Measurements from ENCODE around the gene ILF3.

Gene ILF3

GRCh38 chr19:10625003-10625761 lies 29.0 kb upstream of the ILF3 start, which contains the start of gene SLC44A2:
Gene SLC44A2, plus strand, starts transcription at chr19:10625553. Its CDS starts 81 bp downstream, at chr19:10625634.
- Histone ChIP-seq H3K27me3 (ENCODE audit: control insufficient read depth in 1 of 2, insufficient read depth in 2 of 2, low read length in 2 of 2) (no peaks in the 10 kb centered on the region), H3K9ac (ENCODE audit: low read length in 2 of 2) (peak within 1 kb of the TSS; percentile 62 to 79), H3K36me3 (ENCODE audit: control insufficient read depth in 2 of 2, insufficient read depth in 2 of 2, low read length in 2 of 2) (peaks cover 5% of the 10 kb centered on the region in 2 donors), H3K4me1 (ENCODE audit: control insufficient read depth, insufficient read depth, low read length) (peaks cover 18% of the 10 kb centered on the region), H3K4me3 (ENCODE audit: low read length in 2 of 2) (peak within 1 kb of the TSS; percentile 62 to 82), H3K27ac (ENCODE audit: low read length) (peak within 1 kb of the TSS; percentile 73), H3K9me3 (ENCODE audit: control insufficient read depth in 2 of 2, low read length in 2 of 2) (no peaks in the 10 kb centered on the region)

DNA sequence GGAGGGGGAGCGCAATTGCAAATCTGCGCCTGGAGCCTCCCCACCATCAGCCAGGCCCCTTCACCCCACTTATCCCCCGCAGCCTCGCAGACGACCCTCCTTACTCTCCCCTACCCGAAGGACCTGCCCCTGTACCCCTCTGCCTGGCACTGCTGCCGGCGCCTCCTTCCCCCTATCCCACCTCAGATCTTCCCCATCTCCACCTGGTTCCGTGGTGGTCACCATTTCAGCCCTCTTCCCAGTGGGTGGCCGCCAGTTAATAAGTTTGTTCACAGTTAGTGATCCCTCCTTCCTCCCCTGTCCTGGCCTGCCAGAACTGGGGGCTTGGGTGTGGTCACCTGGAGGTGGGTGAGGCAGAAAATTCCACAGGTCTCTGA lies 28.4 kb upstream of the ILF3 start:
- peak overlapping the region; percentile 73 for H3K27ac ChIP-seq (ENCODE audit: low read length)
- peaks cover 18% of the 10 kb centered on the region for H3K4me1 ChIP-seq (ENCODE audit: control insufficient read depth, insufficient read depth, low read length)
- peaks cover 5% of the 10 kb centered on the region in 2 donors for H3K36me3 ChIP-seq (ENCODE audit: control insufficient read depth in 2 of 2, insufficient read depth in 2 of 2, low read length in 2 of 2)
- peak overlapping the region; percentile 62 to 79 for H3K9ac ChIP-seq (ENCODE audit: low read length in 2 of 2)
- no peaks in the 10 kb centered on the region for H3K27me3 ChIP-seq (ENCODE audit: control insufficient read depth in 1 of 2, insufficient read depth in 2 of 2, low read length in 2 of 2)
- H3K9me3 ChIP-seq (ENCODE audit: control insufficient read depth in 2 of 2, low read length in 2 of 2) = no peaks in the 10 kb centered on the region
- peak overlapping the region; percentile 62 to 82 for H3K4me3 ChIP-seq (ENCODE audit: low read length in 2 of 2)

- H3K27ac ChIP-seq (ENCODE audit: low read length) = no peak overlapping the region
- peaks cover 14 to 35% of the 10 kb centered on the region in 2 donors for H3K36me3 ChIP-seq (ENCODE audit: control insufficient read depth in 2 of 2, insufficient read depth in 2 of 2, low read length in 2 of 2)
Observed at GRCh38 chr19:10631874-10632273, 22.3 kb upstream of the ILF3 start.

DNA sequence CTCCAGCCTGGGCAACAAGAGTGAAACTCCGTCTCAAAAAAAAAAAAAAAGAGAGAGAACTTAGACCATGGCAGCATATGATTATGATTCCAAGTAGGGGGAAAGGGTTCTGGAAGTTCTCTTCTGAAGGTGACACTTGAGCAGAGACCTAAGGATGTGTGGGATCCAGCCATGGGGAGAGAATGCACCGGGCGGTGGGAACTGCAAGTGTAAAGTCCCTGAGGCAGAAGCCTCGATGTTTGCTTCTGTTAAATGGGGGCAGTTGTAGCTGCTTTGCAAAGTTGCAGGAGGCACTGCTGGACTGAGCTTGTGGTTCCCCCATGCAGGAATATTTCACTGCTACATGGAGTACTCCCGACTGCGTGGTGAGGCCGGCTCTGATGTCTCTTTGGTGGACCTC lies 19.7 kb upstream of the ILF3 start:
- Histone ChIP-seq H3K36me3 (ENCODE audit: control insufficient read depth in 2 of 2, insufficient read depth in 2 of 2, low read length in 2 of 2) (peaks cover 19 to 43% of the 10 kb centered on the region in 2 donors), H3K4me1 (ENCODE audit: control insufficient read depth, insufficient read depth, low read length) (no peaks in the 10 kb centered on the region), H3K9ac (ENCODE audit: low read length in 2 of 2) (no peak overlapping the region), H3K27me3 (ENCODE audit: control insufficient read depth in 1 of 2, insufficient read depth in 2 of 2, low read length in 2 of 2) (no peaks in the 10 kb centered on the region), H3K4me3 (ENCODE audit: low read length in 2 of 2) (no peak overlapping the region), H3K27ac (ENCODE audit: low read length) (no peak overlapping the region), H3K9me3 (ENCODE audit: control insufficient read depth in 2 of 2, low read length in 2 of 2) (no peaks in the 10 kb centered on the region)

More at GRCh38 chr19:10631874-10632273, 22.3 kb upstream of the ILF3 start:
- Histone ChIP-seq H3K27me3 (ENCODE audit: control insufficient read depth in 1 of 2, insufficient read depth in 2 of 2, low read length in 2 of 2) (no peaks in the 10 kb centered on the region), H3K9ac (ENCODE audit: low read length in 2 of 2) (no peak overlapping the region), H3K9me3 (ENCODE audit: control insufficient read depth in 2 of 2, low read length in 2 of 2) (no peaks in the 10 kb centered on the region), H3K4me3 (ENCODE audit: low read length in 2 of 2) (no peak overlapping the region), H3K4me1 (ENCODE audit: control insufficient read depth, insufficient read depth, low read length) (no peaks in the 10 kb centered on the region)

- Histone ChIP-seq H3K4me1 (ENCODE audit: control insufficient read depth, insufficient read depth, low read length) (no peaks in the 10 kb centered on the region), H3K27me3 (ENCODE audit: control insufficient read depth in 1 of 2, insufficient read depth in 2 of 2, low read length in 2 of 2) (no peaks in the 10 kb centered on the region), H3K9me3 (ENCODE audit: control insufficient read depth in 2 of 2, low read length in 2 of 2) (no peaks in the 10 kb centered on the region), H3K9ac (ENCODE audit: low read length in 2 of 2) (no peak overlapping the region), H3K36me3 (ENCODE audit: control insufficient read depth in 2 of 2, insufficient read depth in 2 of 2, low read length in 2 of 2) (peaks cover 19 to 43% of the 10 kb centered on the region in 2 donors), H3K27ac (ENCODE audit: low read length) (no peak overlapping the region), H3K4me3 (ENCODE audit: low read length in 2 of 2) (no peak overlapping the region)
Observed at GRCh38 chr19:10634963-10635362, 19.2 kb upstream of the ILF3 start.

- Histone ChIP-seq H3K4me1 (ENCODE audit: control insufficient read depth, insufficient read depth, low read length) (no peaks in the 10 kb centered on the region), H3K27me3 (ENCODE audit: control insufficient read depth in 1 of 2, insufficient read depth in 2 of 2, low read length in 2 of 2) (no peaks in the 10 kb centered on the region), H3K27ac (ENCODE audit: low read length) (no peak overlapping the region), H3K36me3 (ENCODE audit: control insufficient read depth in 2 of 2, insufficient read depth in 2 of 2, low read length in 2 of 2) (peaks cover 23 to 45% of the 10 kb centered on the region in 2 donors), H3K9ac (ENCODE audit: low read length in 2 of 2) (no peak overlapping the region), H3K4me3 (ENCODE audit: low read length in 2 of 2) (no peak overlapping the region), H3K9me3 (ENCODE audit: control insufficient read depth in 2 of 2, low read length in 2 of 2) (no peaks in the 10 kb centered on the region)
Observed at GRCh38 chr19:10636304-10636972, 17.7 kb upstream of the ILF3 start.

- H3K9ac ChIP-seq (ENCODE audit: low read length in 2 of 2) = no peak overlapping the region
- no peak overlapping the region for H3K4me3 ChIP-seq (ENCODE audit: low read length in 2 of 2)
- H3K27ac ChIP-seq (ENCODE audit: low read length) = no peak overlapping the region
- H3K9me3 ChIP-seq (ENCODE audit: control insufficient read depth in 2 of 2, low read length in 2 of 2) = no peaks in the 10 kb centered on the region
- H3K36me3 ChIP-seq (ENCODE audit: control insufficient read depth in 2 of 2, insufficient read depth in 2 of 2, low read length in 2 of 2) = peaks cover 18 to 45% of the 10 kb centered on the region in 2 donors
- no peaks in the 10 kb centered on the region for H3K27me3 ChIP-seq (ENCODE audit: control insufficient read depth in 1 of 2, insufficient read depth in 2 of 2, low read length in 2 of 2)
- H3K4me1 ChIP-seq (ENCODE audit: control insufficient read depth, insufficient read depth, low read length) = no peaks in the 10 kb centered on the region
Observed at GRCh38 chr19:10637894-10638293, 16.3 kb upstream of the ILF3 start.

GRCh38 chr19:10639836-10640235 lies 14.3 kb upstream of the ILF3 start:
- H3K4me3 ChIP-seq (ENCODE audit: low read length in 2 of 2) = no peak overlapping the region
- no peak overlapping the region for H3K9ac ChIP-seq (ENCODE audit: low read length in 2 of 2)
- H3K9me3 ChIP-seq (ENCODE audit: control insufficient read depth in 2 of 2, low read length in 2 of 2) = no peaks in the 10 kb centered on the region
- peaks cover 13% of the 10 kb centered on the region for H3K4me1 ChIP-seq (ENCODE audit: control insufficient read depth, insufficient read depth, low read length)
- H3K27ac ChIP-seq (ENCODE audit: low read length) = no peak overlapping the region
- H3K27me3 ChIP-seq (ENCODE audit: control insufficient read depth in 1 of 2, insufficient read depth in 2 of 2, low read length in 2 of 2) = no peaks in the 10 kb centered on the region
- H3K36me3 ChIP-seq (ENCODE audit: control insufficient read depth in 2 of 2, insufficient read depth in 2 of 2, low read length in 2 of 2) = peaks cover 18 to 38% of the 10 kb centered on the region in 2 donors

DNA sequence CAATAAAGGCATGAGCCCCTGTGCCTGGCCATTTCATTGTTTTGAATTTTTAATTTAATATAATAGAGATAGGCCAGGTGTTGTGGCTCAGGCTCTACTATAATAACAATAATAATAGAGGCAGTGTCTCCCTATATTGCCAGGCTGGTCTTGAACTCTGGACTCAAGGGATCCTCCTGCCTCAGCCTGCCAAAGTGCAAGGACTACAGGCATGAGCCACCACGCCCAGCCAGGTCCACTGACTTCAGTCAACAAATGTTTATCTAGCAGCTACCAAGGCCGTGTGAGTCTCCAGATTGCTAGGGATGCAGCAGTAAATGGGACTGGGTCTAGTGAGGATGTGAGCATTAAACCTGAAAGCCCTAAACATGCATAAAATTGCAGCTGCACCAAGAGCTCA lies 13.8 kb upstream of the ILF3 start:
- no peak overlapping the region for H3K27ac ChIP-seq (ENCODE audit: low read length)
- H3K9me3 ChIP-seq (ENCODE audit: control insufficient read depth in 2 of 2, low read length in 2 of 2) = no peaks in the 10 kb centered on the region
- H3K36me3 ChIP-seq (ENCODE audit: control insufficient read depth in 2 of 2, insufficient read depth in 2 of 2, low read length in 2 of 2) = peaks cover 18 to 33% of the 10 kb centered on the region in 2 donors
- no peak overlapping the region for H3K9ac ChIP-seq (ENCODE audit: low read length in 2 of 2)
- no peak overlapping the region for H3K4me3 ChIP-seq (ENCODE audit: low read length in 2 of 2)
- H3K27me3 ChIP-seq (ENCODE audit: control insufficient read depth in 1 of 2, insufficient read depth in 2 of 2, low read length in 2 of 2) = no peaks in the 10 kb centered on the region
- peaks cover 13% of the 10 kb centered on the region for H3K4me1 ChIP-seq (ENCODE audit: control insufficient read depth, insufficient read depth, low read length)

DNA sequence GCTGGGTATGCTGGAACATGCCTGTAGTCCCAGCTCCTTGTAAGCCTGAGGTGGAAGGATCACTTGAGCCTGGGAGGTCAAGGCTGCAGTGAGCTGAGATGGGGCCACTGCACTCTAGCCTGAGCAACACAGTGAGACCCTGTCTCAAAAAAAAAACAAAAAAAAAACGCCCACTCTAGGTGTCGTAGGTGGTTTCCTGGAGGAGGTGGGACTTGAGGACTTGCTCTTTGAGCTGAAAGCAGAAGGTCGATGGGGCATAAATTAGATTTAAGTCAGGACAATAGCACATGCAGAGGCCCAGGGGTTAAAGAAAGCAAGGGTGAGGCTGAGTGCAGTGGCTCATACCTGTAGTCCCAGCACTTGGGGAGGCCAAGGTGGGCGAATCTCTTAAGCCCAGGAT lies 12.9 kb upstream of the ILF3 start:
- Histone ChIP-seq H3K9me3 (ENCODE audit: control insufficient read depth in 2 of 2, low read length in 2 of 2) (no peaks in the 10 kb centered on the region), H3K4me3 (ENCODE audit: low read length in 2 of 2) (no peak overlapping the region), H3K4me1 (ENCODE audit: control insufficient read depth, insufficient read depth, low read length) (peaks cover 13% of the 10 kb centered on the region), H3K36me3 (ENCODE audit: control insufficient read depth in 2 of 2, insufficient read depth in 2 of 2, low read length in 2 of 2) (peaks cover 18 to 28% of the 10 kb centered on the region in 2 donors), H3K27me3 (ENCODE audit: control insufficient read depth in 1 of 2, insufficient read depth in 2 of 2, low read length in 2 of 2) (no peaks in the 10 kb centered on the region), H3K9ac (ENCODE audit: low read length in 2 of 2) (no peak overlapping the region), H3K27ac (ENCODE audit: low read length) (no peak overlapping the region)

Measured in stomach smooth muscle (tissue), 2 donors.